GM20431 (cell line): ENCODE data around the gene LGALS12.
"Not testable (repeated sequence)": the region's sequence is repeated elsewhere in the genome, so short reads cannot be mapped to it uniquely, and the experiment has no call there.

ENCODE experiments used
- in situ Hi-C: fragments of 300-500 bp; cut with MseI, MboI; formaldehyde crosslinking; loops from one replicate; pipeline ENCODE4 v1.15.0; 2020; ENCODE audit warnings: low sequenced_read_pairs; ENCODE audit not compliant: unreplicated experiment

LGALS12 gene

DNA sequence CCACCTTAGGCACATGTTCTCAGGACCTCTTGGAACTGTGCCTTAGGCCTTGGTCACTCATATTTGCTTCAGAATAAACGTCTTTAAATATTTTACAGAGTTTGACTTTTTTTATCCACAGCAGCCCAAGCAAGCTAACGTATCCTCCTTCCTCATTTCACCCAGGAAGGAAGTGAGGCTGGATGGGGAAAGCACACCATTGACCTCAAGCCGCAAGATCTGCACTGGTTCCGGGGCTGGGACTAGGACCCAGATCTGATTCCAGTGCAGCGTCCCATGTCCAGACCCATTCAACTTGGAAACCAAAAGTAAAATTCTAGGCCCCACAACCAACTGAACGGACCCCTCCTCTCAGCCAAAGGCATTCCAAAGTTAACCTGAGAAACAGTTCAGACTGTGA, 2.4 kb upstream of the LGALS12 start:
- in situ Hi-C loops, result no loop called here

DNA sequence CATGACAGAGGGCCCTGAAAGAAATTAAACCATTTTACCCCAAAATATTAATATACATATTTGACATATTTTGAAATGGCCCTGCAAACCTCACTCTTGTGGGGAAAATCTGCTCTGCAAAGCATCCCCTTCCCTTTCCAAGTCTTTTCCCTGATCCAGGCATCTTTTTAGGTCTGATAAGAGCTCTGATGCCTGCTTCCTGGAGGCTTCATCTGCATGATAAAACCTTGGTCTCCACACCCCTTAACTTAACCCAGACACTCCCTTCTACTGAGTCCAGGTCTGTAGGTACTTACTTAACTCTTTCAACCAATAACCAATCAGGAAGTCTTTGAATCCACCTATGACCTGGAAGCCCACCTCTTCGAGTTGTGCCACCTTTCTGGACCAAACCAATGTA, 1.8 kb upstream of the LGALS12 start:
- in situ Hi-C loops, result no loop called here

DNA sequence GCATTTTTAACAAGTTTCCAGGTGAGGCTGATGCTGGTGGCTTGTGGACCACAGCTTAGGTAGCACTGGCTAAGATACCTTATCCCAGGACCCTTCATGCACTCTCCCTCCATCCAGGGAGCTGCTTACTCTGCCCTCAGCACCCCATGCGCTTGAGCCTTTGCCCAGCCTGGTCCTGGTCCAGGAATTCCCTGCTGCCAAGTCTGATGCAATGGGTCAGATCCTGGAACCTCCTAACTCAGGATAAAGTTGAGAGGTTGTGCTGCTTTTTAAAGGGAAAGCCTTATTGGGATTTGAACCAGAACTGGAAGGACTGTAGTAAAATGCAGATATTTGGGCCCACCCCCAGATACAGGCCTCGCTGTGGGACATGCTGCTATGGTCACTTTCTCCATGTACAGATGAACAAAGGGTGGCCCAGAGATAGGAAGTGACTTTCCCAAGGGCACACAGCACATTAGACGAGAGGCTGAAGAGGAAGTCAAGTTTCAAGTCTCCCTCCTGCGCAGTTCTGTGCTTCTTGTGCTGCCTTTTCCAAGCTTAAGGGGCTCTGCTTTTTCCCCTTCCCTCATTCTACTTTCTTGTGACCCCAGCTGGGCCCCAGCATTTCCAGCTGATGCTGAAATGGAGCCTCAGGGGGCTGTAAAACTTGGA, 824 bp upstream of the LGALS12 start:
- in situ Hi-C loops, result no loop called here

DNA sequence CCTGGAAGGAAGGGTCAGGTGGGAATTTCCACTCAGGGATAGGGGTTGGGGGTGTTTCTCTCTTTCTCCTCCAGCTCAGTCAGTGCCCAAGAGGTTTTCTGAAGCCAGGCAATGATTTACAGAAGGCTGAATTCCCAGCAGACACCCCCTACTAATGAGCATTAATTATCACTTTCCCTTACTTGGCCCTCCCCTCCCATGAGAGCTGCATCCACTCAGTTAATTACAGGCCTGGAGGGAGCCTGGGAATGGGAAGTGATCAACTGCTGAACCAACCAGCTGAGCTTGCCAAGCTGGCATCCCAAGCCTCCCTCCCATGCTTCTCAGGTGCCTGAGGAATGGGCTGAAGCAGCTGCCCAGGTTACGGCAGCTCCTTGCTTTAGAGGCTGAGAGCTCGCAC, 992 bp downstream of the LGALS12 start:
- in situ Hi-C loops, result no loop called here

DNA sequence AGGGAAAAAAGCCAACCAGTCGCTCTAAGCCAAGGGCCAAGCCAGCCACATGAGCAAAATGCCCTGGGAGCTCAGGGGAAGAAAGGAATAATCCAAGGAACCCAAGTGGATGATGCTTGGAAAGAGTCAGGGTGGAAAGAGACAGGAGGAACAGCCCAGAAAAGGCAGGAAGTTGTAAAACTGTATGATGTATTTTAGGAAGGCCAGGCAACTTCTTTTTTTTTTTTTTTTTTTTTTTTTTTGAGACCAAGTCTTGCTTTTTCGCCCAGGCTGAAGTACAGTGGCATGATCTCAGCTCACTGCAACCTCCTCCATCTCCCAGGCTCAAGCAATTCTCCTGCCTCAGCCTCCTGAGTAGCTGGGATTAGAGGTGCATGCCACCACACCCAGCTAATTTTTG, 1.6 kb downstream of the LGALS12 start:
- in situ Hi-C loops, result no loop called here

DNA sequence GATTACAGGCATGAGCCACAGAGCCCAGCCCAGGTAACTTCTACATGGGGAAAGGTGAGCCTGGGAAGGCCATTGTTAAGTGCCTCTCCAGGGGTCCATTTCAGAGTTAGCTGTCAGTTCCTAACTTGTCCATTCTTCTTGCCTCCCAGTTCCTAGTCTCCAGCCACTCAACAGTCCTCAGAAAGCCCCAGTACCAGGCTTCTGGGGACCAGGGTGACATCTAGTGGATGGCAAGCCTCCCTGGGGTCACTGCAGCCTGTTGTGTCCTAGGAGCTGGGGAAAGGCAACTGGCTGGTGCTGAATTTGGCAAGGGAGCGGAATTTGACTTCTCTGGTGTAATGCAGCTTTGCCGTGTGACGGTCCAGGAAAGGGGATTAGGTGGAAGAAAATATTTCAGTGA, 2.1 kb downstream of the LGALS12 start:
- in situ Hi-C loops, result no loop called here

DNA sequence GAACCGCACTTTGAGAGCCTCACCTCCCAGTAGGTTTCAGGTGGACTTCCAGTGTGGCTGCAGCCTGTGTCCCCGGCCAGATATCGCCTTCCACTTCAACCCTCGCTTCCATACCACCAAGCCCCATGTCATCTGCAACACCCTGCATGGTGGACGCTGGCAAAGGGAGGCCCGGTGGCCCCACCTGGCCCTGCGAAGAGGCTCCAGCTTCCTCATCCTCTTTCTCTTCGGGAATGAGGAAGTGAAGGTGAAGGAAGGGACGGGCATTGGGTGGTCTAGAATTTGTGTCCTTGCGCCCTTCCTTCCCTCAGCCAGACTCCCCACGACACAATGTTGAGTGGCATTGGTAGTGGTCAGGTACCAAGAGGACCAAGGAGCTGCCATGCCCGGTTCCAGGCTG, 2.9 kb downstream of the LGALS12 start:
- in situ Hi-C loops, result no loop called here

DNA sequence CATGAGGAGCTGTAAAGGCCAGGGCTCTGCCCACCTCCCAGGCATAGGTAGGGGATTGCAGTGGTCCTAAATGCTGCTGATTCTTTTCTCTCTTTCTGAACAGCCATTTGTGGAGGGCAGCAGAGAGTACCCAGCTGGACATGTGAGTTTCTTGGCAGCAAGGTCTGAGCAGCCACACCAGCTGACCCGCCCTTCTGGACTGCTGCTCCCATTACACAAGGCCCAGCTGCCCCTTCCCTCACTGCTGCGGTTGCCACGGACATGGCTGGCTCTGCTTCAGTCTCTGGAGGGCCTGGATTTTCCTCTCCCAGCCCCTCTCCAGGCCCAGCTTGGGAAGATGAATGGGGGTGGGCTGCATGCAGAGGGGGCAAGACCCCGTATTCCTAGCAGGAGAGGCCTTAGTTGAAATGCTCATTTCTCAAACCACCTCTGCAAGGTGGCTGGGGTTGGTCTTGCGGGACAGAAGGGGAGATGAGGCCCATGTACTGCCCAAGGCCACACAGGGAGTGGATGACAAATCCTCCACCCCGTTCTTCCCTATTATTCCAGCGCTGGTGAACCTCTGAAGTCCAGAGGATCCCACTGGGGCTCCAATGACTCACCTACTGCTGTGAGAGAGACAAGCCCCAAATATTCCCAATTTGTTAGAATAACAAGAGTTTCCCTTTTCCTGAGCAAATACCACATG, 4.6 kb downstream of the LGALS12 start:
- in situ Hi-C loops, result no loop called here

DNA sequence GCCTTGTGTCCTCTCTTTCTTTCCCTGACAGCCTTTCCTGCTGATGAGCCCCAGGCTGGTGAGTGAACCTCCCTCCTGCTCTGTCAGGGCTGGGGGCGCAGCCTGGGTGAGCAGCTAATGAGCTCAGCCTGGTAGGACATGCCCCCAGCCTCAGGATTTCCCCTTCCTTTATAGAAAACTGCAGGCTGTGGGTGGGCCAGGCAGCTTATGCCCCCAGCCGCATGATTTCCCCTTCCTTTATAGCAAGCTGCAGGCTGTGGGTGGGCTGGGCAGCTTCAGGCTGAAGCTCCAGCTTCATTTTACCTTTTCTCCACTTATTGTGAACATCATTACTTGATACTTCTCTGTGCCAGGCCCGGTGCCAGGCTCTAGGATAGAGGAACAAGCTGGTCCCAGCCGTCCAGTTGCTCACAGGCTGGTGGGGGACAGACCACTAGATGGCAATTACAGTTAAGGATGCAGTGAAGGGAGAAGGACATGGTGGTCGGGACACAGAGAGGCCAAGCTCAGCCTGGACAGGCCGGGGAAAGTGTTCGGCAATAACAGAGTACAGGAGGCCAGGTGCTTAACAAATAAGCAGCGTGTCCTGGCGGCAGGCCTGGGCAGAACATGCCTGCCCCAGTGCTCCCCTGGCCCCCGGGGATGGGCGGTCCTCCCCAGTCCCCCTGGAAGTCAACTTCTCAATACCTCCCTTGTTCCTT, 5.3 kb downstream of the LGALS12 start:
- in situ Hi-C loops, result no loop called here

DNA sequence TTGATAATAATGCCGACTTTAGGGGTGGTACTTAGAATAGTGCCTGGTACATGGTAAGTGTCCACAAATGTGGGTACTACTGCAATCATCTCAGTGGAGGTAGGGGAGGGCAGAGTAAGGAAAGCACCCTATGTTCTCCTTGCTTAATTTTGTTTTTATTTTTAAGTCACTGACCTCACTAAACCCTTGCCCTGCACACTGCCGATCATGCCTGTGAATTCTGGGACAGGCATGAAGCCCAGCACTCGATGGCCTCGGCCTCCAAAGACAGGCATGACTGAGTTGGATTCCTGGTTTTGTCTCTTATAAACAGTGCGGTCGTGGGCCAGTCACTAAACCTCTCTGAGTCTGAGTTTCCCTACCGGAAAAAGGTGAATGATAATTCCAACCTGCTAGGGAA, 6.9 kb downstream of the LGALS12 start:
- in situ Hi-C loops, result no loop called here

DNA sequence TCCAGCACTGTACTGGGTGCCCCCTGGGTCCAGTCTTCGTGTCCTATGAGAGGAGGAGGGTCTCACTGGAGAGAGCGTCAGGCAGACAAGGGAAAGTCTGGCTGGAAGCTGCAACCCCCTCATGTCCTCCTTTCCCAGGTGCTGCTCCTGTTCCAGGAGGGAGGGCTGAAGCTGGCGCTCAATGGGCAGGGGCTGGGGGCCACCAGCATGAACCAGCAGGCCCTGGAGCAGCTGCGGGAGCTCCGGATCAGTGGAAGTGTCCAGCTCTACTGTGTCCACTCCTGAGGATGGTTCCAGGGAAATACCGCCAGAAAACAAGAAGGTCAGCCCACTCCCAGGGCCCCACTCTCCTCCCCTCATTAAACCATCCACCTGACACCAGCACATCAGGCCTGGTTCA, 10.2 kb downstream of the LGALS12 start:
- in situ Hi-C loops, result no loop called here

DNA sequence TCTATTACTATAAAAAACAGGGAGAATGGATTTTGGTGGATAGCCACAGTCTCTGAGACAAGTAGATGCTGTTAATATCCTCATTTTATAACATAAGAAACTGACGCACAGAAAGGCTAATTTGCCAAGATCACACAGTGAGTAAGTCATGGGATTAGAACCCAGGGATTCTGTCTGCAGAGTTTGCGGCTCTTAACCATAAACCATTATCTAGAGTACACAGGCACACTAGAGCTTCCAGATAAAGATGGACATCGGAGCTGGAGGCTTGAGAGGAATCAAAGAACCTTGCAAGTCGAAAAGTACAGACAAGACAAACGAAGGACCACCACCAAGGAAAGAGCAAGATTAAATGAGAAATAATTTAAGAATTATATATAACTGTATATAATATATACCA, 11.3 kb downstream of the LGALS12 start:
- in situ Hi-C loops, result no loop called here

DNA sequence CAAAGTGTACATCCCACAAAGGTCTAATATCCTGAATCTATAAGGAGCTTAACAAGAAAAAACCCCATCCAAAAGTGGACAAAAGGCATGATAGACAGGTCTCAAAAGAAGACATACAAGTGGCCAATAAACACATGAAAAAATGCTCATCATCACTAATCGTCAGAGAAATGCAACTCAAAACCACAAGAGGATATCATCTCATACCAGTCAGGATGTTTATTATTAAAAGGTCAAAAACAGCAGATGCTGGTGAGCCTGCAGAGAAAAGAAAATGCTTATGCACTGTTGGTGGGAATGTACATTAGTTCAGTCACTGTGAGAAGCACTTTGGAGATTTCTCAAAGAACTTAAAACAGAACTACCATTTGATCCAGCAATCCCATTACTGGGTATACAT, 12.7 kb downstream of the LGALS12 start:
- in situ Hi-C loops, result no loop called here

DNA sequence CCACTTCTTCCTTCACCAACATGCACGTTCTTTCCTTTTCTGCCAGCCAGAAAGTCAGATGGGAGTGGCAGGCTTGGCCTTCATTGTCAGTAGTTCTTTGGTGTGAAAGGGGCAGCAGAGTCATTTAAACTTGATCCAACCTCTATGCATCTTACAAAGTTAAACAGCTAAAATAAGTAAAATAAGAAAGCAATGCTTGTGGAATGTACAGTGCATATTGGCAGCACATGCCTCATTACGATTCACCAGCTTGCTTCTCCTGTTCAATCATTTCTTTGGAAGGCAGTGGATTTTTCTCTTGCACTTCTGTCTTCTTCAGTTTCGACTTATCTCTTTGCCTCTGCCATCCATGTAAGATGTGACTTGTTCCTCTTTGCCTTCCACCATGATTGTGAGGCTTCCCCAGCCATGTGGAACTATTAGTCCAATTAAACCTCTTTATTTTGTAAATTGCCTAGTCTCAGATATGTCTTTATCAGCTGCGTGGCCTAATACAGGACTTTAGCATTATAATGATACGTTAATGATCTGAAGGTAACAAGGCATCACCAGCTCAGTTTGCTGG, 14.8 kb downstream of the LGALS12 start:
- in situ Hi-C loops, result no loop called here

DNA sequence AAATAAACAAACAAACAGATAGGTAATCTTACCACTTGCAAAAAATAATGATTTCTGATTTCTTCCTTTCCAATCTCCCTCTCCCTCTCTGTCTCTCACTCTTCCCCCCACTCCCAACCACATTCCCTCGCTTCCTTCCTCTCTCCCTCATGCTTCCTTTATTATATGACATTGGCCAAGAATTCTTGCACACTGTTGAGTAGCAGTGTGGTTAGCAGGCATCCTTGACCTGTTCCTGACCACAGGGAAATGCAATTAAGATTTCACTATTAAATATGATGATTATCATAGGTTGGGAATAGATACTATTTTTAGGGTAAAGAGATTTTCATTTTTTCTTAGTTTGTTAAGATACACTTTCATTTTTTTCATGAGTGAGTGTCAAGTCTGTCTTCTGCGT, 16.0 kb downstream of the LGALS12 start:
- in situ Hi-C loops, result no loop called here

DNA sequence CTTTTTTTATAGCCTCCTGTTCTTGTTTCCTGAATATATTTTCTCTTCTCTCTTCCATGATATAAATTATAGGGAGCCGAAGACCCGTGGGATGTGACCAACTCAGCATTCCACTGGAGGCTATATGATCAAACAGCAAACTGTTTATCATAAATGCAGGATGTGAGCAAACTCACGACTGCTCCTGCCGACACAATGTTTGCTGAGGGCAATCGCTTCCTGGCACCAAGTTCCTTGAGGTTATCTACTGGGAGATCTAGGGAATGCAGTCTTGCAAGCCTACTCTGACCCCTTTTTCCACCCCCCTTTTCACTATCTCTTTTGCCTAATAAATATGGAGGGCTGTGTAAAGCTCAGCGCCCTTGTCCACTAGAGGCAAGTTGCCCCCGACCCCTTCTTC, 17.3 kb downstream of the LGALS12 start:
- in situ Hi-C loops, result no loop called here

DNA sequence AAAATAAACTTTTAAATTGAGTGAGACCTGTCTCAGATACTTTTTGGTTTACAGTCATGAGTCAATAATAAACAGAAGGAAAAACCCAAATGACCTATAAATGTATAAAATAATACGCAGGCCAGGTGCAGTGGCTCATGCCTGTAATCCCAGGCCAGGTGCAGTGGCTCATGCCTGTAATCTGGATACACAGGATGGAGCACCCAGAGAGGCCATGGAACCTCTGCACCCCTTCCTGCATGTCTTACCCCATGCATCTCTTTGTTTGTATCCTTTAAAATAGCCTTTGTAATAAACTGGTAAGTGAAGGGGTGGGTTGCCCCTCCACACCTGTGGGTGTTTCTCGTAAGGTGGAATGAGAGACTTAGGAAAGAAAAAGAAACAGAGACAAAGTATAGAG, 21.8 kb downstream of the LGALS12 start:
- in situ Hi-C loops, result no loop called here

DNA sequence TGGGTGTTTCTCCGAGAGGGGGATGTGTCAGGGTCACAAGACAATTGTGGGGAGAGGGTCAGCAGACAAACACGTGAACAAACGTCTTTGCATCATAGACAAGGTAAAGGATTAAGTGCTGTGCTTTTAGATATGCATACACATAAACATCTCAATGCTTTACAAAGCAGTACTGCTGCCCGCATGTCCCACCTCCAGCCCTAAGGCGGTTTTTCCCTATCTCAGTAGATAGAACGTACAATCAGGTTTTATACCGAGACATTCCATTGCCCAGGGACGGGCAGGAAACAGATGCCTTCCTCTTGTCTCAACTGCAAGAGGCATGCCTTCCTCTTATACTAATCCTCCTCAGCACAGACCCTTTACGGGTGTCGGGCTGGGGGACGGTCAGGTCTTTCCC, 22.3 kb downstream of the LGALS12 start:
- in situ Hi-C loops, result not testable (repeated sequence)

DNA sequence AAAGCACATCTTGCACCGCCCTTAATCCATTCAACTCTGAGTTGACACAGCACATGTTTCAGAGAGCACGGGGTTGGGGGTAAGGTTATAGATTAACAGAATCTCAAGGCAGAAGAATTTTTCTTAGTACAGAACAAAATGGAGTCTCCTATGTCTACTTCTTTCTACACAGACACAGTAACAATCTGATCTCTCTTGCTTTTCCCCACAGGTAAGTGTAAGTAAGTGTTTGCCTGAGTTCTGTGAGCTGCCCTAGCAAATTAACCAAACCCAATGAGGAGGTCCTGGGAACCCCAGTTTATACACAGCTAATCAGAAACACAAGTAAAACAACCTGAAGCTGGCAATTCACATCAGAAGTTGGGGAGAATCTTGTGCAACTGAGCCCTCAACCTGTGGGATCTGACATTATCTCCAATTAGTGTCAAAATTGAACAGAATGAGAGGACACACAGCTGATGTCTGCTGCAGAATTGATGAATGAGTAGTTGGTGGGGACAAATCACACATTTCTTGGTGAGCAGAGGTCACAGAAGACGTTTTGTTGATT, 22.9 kb downstream of the LGALS12 start:
- in situ Hi-C loops, result not testable (repeated sequence)

DNA sequence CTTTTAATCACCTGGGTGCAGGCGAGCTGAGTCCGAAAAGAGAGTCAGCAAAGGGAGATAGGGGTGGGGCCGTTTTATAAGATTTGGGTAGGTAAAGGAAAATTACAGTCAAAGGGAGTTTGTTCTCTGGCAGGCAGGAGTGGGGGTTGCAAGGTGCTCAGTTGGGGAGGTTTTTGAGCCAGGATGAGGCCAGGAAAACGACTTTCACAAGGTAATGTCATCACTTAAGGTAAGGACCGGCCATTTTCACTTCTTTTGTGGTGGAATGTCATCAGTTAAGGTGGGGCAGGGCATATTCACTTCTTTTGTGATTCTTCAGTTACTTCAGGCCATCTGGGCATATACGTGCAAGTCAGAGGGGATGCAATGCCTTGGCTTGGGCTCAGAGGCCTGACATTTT, 23.5 kb downstream of the LGALS12 start:
- in situ Hi-C loops, result not testable (repeated sequence)

DNA sequence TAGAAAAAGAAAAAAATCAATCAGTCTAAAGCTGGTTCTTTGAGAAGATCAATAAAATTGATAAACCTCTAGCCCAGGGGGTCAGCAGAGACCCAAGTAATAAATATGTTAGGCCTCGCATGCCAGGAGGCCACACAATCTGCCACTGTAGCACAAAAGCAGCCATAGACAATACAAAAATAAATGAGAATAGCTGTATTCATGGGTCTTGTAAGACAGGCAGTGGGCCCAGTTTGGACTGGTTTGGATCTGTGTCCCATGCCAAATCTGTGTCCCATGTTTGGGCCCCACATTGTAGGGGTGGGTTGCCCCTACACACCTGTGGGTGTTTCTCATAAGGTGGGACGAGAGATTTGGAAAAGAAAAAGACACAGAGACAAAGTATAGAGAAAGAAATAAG, 24.1 kb downstream of the LGALS12 start:
- in situ Hi-C loops, result no loop called here
